PC-9 (cell line): ENCODE data around the gene ETHE1. TPM values are rescaled to one million over a fixed set of nuclear protein-coding genes. Genes with fewer than 3 reads are reported as not detected.

Source experiments
- BruUV-seq: library from RNA; stranded (reverse); fragments of 400-500 nt; replicated peaks from 2 replicates; lab custom pipeline; 2021; lab: Mats Ljungman, UMichigan
- CTCF ChIA-PET: fragments of 300-600 bp; sonication (Branson Sonifier 250); formaldehyde crosslinking; loops from one replicate; lab custom pipeline; 2022; ENCODE audit warnings: antibody characterized with exemption; lab: Charles Lee
- POLR2A ChIA-PET: fragments of 300-600 bp; sonication (Branson Sonifier 250); formaldehyde crosslinking; loops from one replicate; lab custom pipeline; 2022; ENCODE audit warnings: antibody characterized with exemption; ENCODE audit not compliant: unreplicated experiment; lab: Charles Lee
- DNase-seq, 2 experiments: peaks; one replicate each; pipeline versions ENCODE4 v3.0.0 to v3.0.0-alpha.2; 2015 to 2022; ENCODE audit warnings: mixed read lengths in 1 of 2
- H2AFZ ChIP-seq: fragments of 200-600 bp; sonication (generic); 2 replicates; pipeline ENCODE4 v1.8.1; 2017; ENCODE audit warnings: antibody characterized with exemption
- H3F3A ChIP-seq: fragments of 200-600 bp; sonication (generic); 2 replicates; pipeline ENCODE4 v1.8.1; 2017; ENCODE audit warnings: antibody characterized with exemption, mild to moderate bottlenecking, low read depth; ENCODE audit not compliant: insufficient read depth
- H3K27ac ChIP-seq: fragments of 200-600 bp; sonication (generic); 2 replicates; pipeline ENCODE4 v1.6.1; 2016; ENCODE audit warnings: mixed run types
- H3K27me3 ChIP-seq: fragments of 200-600 bp; sonication (generic); 2 replicates; pipeline ENCODE4 v1.6.1; 2016; ENCODE audit warnings: low read depth, mixed run types; ENCODE audit not compliant: insufficient read depth
- H3K36me3 ChIP-seq: fragments of 200-600 bp; sonication (generic); 2 replicates; pipeline ENCODE4 v1.6.1; 2016; ENCODE audit warnings: low read depth, mixed run types
- H3K4me1 ChIP-seq: fragments of 200-600 bp; sonication (generic); replicated peaks from 2 replicates; pipeline ENCODE4 v1.6.1; 2016; ENCODE audit warnings: mixed run types; ENCODE audit not compliant: insufficient read depth
- H3K4me2 ChIP-seq: fragments of 200-600 bp; sonication (generic); 2 replicates; pipeline ENCODE4 v1.6.1; 2017; ENCODE audit warnings: mixed run types
- H3K4me3 ChIP-seq: fragments of 200-600 bp; sonication (generic); 2 replicates; pipeline ENCODE4 v1.6.1; 2016; ENCODE audit warnings: mixed run types
- H3K79me2 ChIP-seq: fragments of 200-600 bp; sonication (generic); 2 replicates; pipeline ENCODE4 v1.6.1; 2017; ENCODE audit warnings: low read depth, mixed run types
- H3K9me2 ChIP-seq: fragments of 200-600 bp; sonication (generic); 2 replicates; pipeline ENCODE4 v1.8.1; 2017; ENCODE audit warnings: mild to moderate bottlenecking; ENCODE audit not compliant: insufficient read depth
- H3K9me3 ChIP-seq: fragments of 200-600 bp; sonication (generic); 2 replicates; pipeline ENCODE4 v1.8.1; 2016; ENCODE audit warnings: low read depth; ENCODE audit not compliant: insufficient read depth
- H4K20me1 ChIP-seq: fragments of 200-600 bp; sonication (generic); 2 replicates; pipeline ENCODE4 v1.8.1; 2017; ENCODE audit not compliant: insufficient read depth
- EZH2 ChIP-seq: fragments of 200-600 bp; sonication (generic); IDR thresholded peaks from 2 replicates; pipeline ENCODE4 v1.8.0; 2017; ENCODE audit warnings: antibody characterized with exemption, low read depth
- intact Hi-C: fragments of 100-400 bp; cut with micrococcal nuclease; formaldehyde crosslinking; loops from one replicate; pipeline ENCODE4 v1.10.0; 2022; ENCODE audit not compliant: unreplicated experiment
- total RNA-seq: library from RNA; stranded (reverse); gene quantifications from 2 replicates; pipeline ENCODE4 v1.2.3, GENCODE V29; 2021
- TF ChIP-seq, protein P1 (sequence below): fragments of 200-600 bp; sonication (generic); conservative IDR thresholded peaks from 2 replicates; pipeline ENCODE4 v1.6.1; 2017; ENCODE audit warnings: mixed run types, antibody characterized with exemption, mild to moderate bottlenecking, moderate library complexity

ETHE1 gene
- total RNA-seq, 1 experiment from 2014 or later = 83.4 TPM

DNA sequence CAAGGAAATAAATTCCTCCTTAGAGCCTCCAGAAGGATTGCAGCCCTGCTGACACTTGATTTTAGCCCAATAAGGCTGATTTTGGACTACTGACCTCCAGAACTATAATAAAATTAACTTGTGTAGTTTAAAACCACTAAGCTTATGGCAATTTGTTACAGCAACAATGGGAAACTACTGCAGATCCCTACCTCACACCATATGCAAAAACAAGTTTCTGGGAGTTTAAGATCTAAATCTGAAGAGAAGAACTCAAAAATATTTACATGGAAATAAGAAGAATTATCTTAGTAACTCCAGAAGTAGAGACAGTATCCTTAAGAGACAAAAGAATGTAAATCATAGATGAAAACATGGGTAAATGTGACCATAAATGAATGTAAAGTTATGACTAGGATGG lies 11.9 kb upstream of the ETHE1 start:
- no peaks in the 10 kb centered on the region for H3K79me2 ChIP-seq
- H4K20me1 ChIP-seq = no peaks in the 10 kb centered on the region
- H3K27ac ChIP-seq = no peak overlapping the region
- no peaks in the 10 kb centered on the region for H3K36me3 ChIP-seq
- no peak for DNase-seq
- no TSS peak for BruUV-seq
- ChIA-PET POLR2A (no interaction called here), CTCF (no interaction called here)
- H3K27me3 ChIP-seq = no peaks in the 10 kb centered on the region
- H3K9me2 ChIP-seq = no peaks in the 10 kb centered on the region
- no peak overlapping the region for H3K4me2 ChIP-seq
- no peak overlapping the region for H2AFZ ChIP-seq
- no peaks in the 10 kb centered on the region for H3K9me3 ChIP-seq
- peaks cover 16% of the 10 kb centered on the region for H3F3A ChIP-seq
- no peaks in the 10 kb centered on the region for H3K4me1 ChIP-seq
- H3K4me3 ChIP-seq = no peak overlapping the region
- TF ChIP-seq, protein P1, sequence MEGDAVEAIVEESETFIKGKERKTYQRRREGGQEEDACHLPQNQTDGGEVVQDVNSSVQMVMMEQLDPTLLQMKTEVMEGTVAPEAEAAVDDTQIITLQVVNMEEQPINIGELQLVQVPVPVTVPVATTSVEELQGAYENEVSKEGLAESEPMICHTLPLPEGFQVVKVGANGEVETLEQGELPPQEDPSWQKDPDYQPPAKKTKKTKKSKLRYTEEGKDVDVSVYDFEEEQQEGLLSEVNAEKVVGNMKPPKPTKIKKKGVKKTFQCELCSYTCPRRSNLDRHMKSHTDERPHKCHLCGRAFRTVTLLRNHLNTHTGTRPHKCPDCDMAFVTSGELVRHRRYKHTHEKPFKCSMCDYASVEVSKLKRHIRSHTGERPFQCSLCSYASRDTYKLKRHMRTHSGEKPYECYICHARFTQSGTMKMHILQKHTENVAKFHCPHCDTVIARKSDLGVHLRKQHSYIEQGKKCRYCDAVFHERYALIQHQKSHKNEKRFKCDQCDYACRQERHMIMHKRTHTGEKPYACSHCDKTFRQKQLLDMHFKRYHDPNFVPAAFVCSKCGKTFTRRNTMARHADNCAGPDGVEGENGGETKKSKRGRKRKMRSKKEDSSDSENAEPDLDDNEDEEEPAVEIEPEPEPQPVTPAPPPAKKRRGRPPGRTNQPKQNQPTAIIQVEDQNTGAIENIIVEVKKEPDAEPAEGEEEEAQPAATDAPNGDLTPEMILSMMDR = no peak
- TF ChIP-seq EZH2 = no peak
- intact Hi-C loops = no loop called here

DNA sequence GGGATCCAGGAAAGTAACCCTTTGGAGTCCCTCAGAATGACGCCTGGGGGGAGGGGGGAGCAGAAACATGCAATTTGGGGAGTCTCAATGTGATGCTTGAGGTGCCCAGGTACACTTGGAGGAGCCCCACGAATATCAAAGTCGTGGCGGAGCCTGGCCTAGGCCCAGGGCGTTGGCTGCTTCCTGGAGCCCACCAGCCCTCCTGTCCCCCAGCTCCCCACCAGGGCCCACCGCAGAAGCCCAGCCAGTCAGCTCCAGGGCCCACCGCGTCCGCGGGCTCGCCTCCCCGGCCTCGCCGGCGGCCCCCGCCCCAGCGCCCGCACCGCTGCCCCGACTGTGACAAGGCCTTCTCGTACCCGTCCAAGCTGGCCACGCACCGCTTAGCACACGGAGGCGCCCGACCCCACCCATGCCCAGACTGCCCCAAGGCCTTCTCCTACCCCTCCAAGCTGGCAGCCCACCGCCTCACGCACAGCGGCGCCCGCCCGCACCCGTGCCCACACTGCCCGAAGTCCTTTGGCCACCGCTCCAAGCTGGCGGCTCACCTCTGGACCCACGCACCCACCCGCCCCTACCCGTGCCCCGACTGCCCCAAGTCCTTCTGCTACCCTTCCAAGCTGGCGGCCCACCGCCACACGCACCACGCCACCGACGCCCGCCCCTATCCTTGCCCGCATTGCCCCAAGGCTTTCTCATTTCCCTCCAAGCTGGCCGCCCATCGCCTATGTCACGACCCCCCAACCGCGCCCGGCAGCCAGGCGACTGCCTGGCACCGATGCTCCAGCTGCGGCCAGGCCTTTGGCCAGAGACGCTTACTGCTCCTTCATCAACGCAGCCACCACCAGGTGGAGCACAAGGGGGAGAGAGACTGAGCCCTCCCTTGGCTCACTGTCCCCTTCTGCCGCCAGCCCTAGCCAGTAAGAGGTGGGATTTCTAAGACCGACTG lies 8.1 kb upstream of the ETHE1 start:
- H3K79me2 ChIP-seq = no peaks in the 10 kb centered on the region
- H3F3A ChIP-seq = peaks cover 46% of the 10 kb centered on the region
- no peaks in the 10 kb centered on the region for H3K27me3 ChIP-seq
- H3K27ac ChIP-seq = no peak overlapping the region
- no peaks in the 10 kb centered on the region for H3K9me2 ChIP-seq
- H3K4me3 ChIP-seq = no peak overlapping the region
- no peaks in the 10 kb centered on the region for H4K20me1 ChIP-seq
- ChIA-PET CTCF (no interaction called here), POLR2A (no interaction called here)
- no peak for DNase-seq
- H2AFZ ChIP-seq = no peak overlapping the region
- H3K9me3 ChIP-seq = no peaks in the 10 kb centered on the region
- BruUV-seq = no TSS peak
- H3K36me3 ChIP-seq = no peaks in the 10 kb centered on the region
- intact Hi-C loops = loop anchor here (5.0 kb wide), 1 partner anchor 262 kb away; no protein-coding TSS in a partner anchor
- peaks cover 12% of the 10 kb centered on the region for H3K4me1 ChIP-seq
- H3K4me2 ChIP-seq = no peak overlapping the region
- TF ChIP-seq EZH2 = no peak
- TF ChIP-seq, protein P1 = peak; percentile 48; the same call in 1 of the 2 replicates

DNA sequence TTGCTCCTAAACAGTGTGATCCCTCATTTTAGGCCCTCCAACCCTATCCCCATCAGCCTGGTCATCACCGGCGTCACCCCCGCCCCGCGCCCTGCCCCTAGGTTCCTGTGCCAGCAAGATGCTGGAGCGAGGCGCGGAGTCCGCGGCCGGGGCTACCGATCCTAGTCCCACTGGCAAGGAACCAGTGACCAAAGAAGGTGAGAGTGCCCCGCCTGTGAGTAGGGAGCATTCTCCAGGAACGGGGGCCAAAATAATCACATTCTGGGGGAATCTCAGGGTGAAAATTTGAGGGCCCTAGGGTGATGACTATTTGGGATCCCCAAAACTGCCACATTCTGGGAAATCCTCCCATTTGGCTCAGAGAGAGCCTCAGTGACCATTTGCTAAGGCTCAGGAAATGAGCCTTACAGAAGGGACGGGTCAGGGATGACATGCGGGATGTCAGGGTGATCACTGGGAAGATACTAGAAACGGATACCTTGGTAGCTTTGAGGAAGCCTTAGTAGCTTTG lies 7.4 kb upstream of the ETHE1 start:
- Histone ChIP-seq H3K4me3 (no peak overlapping the region; the same call in 1 of the 2 replicates), H3K9me3 (no peaks in the 10 kb centered on the region), H3K4me1 (peaks cover 20% of the 10 kb centered on the region), H4K20me1 (no peaks in the 10 kb centered on the region), H3K36me3 (no peaks in the 10 kb centered on the region), H3F3A (peaks cover 51% of the 10 kb centered on the region), H2AFZ (no peak overlapping the region), H3K79me2 (no peaks in the 10 kb centered on the region), H3K4me2 (peak overlapping the region; percentile 45), H3K27me3 (no peaks in the 10 kb centered on the region), H3K27ac (no peak overlapping the region), H3K9me2 (no peaks in the 10 kb centered on the region)
- ChIA-PET CTCF (no interaction called here), POLR2A (no interaction called here)
- no peak for DNase-seq
- intact Hi-C loops = loop anchor here (5.0 kb wide), 1 partner anchor 263 kb away; no protein-coding TSS in a partner anchor
- no TSS peak for BruUV-seq
- TF ChIP-seq EZH2 = no peak
- TF ChIP-seq, protein P1 = no peak
